HUES6 (cell line): ENCODE measurements around the gene VPS25.
"Not testable (repeated sequence)": the region's sequence is repeated elsewhere in the genome, so short reads cannot be mapped to it uniquely, and the experiment has no call there.

Source experiments
- H3K27ac ChIP-seq: 2 replicates; pipeline ENCODE4 v1.7.0; 2013; ENCODE audit warnings: low read depth, mild to moderate bottlenecking, low read length, inconsistent platforms
- H3K27me3 ChIP-seq: 2 replicates; pipeline ENCODE4 v1.6.1; 2013; ENCODE audit warnings: low read length; ENCODE audit not compliant: control insufficient read depth, insufficient read depth
- H3K36me3 ChIP-seq: 2 replicates; pipeline ENCODE4 v1.6.1; 2013; ENCODE audit warnings: low read length; ENCODE audit not compliant: control insufficient read depth, insufficient read depth
- H3K4me1 ChIP-seq: 2 replicates; pipeline ENCODE4 v1.6.1; 2013; ENCODE audit warnings: low read length; ENCODE audit not compliant: control insufficient read depth, insufficient read depth
- H3K4me3 ChIP-seq: 2 replicates; pipeline ENCODE4 v1.5.1; 2013; ENCODE audit warnings: low read depth, low read length
- H3K9ac ChIP-seq: one replicate; pipeline ENCODE4 v1.6.1; 2013; ENCODE audit warnings: mild to moderate bottlenecking, low read length
- H3K9me3 ChIP-seq: 2 replicates; pipeline ENCODE4 v1.6.1; 2013; ENCODE audit warnings: low read depth, low read length; ENCODE audit not compliant: control insufficient read depth, insufficient read depth

The VPS25 gene

DNA sequence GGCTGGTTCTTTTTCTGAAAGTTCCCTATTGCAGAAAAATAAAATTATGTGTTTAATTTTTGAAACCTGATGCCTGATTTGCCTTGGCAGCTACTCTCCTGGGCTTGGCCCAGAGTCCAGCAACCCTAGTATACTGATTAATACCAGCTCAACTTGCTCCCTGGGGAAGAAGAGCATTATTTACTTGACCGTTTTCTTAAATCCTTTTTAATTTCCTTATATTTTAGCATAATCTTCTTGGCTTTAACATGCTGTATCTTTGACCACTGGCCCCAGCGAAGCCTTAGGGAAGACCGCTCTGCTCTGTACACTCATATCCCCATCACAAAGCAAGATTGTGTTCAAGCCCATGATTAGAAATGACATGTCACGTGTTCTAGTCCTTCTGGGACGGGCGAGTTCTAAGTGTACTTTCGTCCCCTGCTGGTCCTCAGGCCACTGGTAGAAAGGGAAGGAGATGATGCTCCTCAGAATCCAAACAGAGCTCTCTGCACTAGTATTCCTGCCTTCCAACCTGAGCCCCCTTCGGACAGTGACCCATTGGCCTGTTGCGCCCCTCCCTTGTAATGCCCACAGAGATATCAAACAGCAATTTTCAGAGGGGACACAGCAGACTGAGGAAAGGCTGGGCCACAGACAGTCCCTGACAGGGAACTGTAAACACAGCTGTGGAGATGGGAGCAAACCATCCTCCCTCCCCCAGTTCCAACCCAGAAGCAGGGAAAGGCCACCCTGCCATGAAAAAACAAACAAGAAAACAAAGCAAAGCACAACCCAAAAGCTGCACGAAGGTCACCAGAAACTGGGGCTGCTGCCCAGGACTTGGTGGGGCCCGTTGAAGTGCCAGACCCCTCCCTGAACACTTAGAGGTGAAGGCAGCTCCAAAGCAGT is 24.1 kb upstream of the VPS25 start:
- no peaks in the 10 kb centered on the region for H3K36me3 ChIP-seq
- no peaks in the 10 kb centered on the region for H3K9me3 ChIP-seq
- H3K4me3 ChIP-seq: no peak overlapping the region
- peaks cover 20% of the 10 kb centered on the region for H3K4me1 ChIP-seq
- H3K27me3 ChIP-seq: peaks cover 15% of the 10 kb centered on the region
- H3K9ac ChIP-seq: no peak overlapping the region
- no peak overlapping the region for H3K27ac ChIP-seq

DNA sequence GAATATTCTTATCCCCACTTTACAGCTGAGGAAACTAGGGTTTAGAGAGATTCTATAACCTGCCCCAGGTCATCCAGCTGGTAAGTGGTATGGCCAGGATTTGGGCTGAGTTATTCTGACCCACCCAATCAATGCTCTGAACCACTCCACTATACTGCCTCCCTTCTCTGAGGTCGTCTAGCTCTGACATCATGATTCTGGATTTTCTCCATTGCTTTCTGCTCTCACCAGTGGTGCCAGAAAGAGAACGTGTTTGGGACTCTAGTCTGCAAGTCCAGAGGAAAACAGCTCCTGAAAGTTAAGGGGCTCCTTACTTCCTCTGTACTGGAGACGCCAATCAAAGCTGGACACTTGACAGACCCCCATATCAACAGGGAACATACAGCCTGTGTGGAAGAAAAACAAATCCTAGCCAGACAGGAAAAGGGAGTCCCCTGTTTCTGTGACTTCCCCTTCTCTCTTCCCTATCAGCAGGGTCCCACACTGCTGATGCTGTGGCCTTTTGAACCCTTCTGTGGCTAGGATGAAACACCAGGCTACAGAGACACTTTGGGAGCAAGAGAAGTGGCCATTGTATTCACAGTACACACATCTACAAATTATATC is 22.4 kb upstream of the VPS25 start:
- Histone ChIP-seq H3K36me3 (no peaks in the 10 kb centered on the region), H3K27ac (no peak overlapping the region), H3K4me3 (no peak overlapping the region), H3K27me3 (peaks cover 6% of the 10 kb centered on the region), H3K9ac (peak overlapping the region; percentile 8), H3K9me3 (no peaks in the 10 kb centered on the region), H3K4me1 (peaks cover 16% of the 10 kb centered on the region)

DNA sequence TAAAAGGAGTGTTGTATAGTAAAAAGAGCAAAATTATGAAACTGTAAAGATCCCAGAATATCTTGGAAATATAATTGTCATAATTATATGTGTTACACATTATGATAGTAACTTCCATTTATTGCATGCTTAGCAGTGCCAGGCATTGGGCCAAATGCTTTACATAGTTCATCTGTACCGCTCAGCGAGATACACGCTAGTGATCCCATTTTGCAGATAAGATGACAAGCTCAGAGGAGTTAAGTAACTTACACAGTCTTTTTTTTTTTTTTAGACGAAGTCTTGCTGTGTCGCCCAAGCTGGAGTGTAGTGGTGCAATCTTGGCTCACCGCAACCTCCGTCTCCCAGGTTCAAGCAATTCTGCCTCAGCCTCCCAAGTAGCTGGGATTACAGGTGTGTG is 21.6 kb upstream of the VPS25 start:
- H3K36me3 ChIP-seq: no peaks in the 10 kb centered on the region
- H3K9me3 ChIP-seq: no peaks in the 10 kb centered on the region
- no peak overlapping the region for H3K9ac ChIP-seq
- peaks cover 16% of the 10 kb centered on the region for H3K4me1 ChIP-seq
- no peak overlapping the region for H3K27ac ChIP-seq
- no peak overlapping the region for H3K4me3 ChIP-seq
- H3K27me3 ChIP-seq: no peaks in the 10 kb centered on the region; the same call in 1 of the 2 replicates

DNA sequence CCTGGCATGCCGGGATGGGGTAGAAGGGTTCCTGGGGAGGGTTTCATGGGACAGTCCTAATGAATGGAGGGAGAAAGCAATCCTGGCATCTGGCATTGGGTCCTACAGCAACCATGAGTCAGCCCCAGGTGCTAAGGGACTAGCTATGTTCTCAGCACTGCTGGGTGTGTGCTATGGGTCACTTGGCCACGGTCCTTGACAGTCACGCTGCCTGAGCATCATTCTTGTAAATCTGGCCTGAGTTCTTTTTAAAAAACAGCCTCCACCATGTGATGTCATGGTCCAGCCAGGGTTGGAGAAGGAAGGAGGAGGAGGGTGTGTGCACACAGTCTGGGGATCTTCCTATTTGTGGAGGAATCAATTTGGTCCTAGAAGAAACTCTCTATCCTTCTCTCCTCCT is 18.5 kb upstream of the VPS25 start:
- Histone ChIP-seq H3K36me3 (no peaks in the 10 kb centered on the region), H3K27ac (no peak overlapping the region), H3K27me3 (peaks cover 16% of the 10 kb centered on the region)

DNA sequence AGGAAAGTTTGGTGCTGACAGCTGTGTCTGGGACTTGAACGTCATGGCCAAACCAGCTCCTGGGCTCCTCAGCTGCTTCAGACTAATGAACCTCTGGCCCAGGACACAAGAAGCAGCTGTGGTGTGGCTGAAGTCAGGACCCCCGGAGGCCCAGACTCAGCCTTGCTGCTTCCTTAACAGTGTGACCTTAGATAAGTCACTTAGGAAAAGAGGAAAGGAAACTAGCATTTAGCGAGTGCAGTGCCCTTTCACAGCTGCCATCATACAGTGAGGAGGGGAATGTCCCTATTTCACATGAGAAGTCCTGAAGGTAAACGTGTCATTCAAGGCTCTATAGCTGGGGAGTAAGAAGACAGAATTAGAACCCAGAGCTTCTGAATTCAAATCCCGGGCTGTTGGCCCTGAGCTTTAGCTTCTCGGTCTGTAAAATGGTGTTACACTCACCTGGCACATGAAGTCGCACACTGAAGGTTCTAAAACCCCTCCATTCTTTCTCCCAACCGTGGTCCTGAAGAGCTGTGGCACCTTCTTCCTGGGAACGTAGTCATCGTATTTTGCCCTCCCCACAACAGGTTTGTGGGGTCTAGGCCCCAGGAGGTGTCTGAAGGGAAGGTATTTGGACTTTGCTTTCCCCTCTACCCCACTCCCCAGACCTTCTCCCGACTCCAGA is 13.1 kb upstream of the VPS25 start:
- peaks cover 45% of the 10 kb centered on the region for H3K27me3 ChIP-seq
- no peaks in the 10 kb centered on the region for H3K9me3 ChIP-seq
- H3K27ac ChIP-seq: no peak overlapping the region
- peak overlapping the region; percentile 68 for H3K4me3 ChIP-seq
- no peaks in the 10 kb centered on the region for H3K36me3 ChIP-seq
- H3K9ac ChIP-seq: peak overlapping the region; percentile 18
- H3K4me1 ChIP-seq: peaks cover 22% of the 10 kb centered on the region

More for the DNA sequence above, 18.5 kb upstream of the VPS25 start:
- H3K4me3 ChIP-seq: no peak overlapping the region
- H3K9ac ChIP-seq: no peak overlapping the region
- no peaks in the 10 kb centered on the region for H3K9me3 ChIP-seq
- H3K4me1 ChIP-seq: no peaks in the 10 kb centered on the region; the same call in 1 of the 2 replicates

DNA sequence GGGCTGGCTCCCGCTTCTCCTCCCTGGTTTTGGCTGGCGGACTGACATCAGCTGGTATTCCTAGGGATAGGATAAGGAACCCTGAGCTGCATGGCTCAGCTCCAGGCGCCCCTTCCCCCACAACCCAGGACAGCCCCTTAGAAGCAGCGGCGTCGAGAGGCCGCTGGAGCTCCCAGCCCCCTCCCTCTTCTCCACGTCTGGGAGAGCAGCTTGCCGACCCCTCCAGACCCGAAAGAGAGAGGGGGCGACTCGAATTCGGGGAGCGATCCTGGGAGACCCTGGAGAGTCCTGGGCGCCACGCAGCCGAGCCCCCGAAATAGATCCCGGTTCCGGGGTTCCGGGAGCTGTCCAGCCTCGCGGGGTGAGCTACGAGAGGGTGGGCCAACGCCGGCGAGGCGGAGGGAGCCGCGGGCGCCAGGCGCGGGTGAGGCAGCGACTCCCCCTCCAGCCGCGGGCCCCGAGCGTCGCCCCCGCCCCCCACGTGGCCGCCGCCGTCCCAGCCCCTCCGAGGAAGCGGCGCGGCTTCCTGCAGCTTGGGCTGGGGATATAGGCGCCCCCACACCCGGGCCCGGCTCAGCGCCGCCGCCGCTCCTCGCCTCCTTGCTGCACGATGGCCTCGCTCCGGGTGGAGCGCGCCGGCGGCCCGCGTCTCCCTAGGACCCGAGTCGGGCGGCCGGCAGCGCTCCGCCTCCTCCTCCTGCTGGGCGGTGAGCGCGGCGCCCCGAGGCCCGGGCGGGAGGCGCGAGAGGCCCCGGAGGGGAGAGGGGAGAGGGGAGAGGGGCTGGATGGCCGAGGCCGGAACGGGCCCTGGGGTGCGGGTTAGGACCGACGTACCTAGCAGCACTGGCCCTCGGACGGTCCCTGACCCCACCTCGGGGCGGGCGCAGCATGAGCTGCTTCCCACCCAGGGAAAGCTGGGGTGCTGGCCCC is 12.3 kb upstream of the VPS25 start, which contains the start of gene RAMP2:
TSS of gene RAMP2 (plus strand) at position 576 of the 930 bp plus-strand sequence. CDS start at position 611, 35 bp downstream.
- Histone ChIP-seq H3K9me3 (no peaks in the 10 kb centered on the region), H3K27ac (no peak within 1 kb of the TSS), H3K27me3 (peaks cover 45% of the 10 kb centered on the region), H3K4me1 (peaks cover 22% of the 10 kb centered on the region), H3K9ac (peak within 1 kb of the TSS; percentile 29), H3K4me3 (peak within 1 kb of the TSS; percentile 68), H3K36me3 (no peaks in the 10 kb centered on the region)

DNA sequence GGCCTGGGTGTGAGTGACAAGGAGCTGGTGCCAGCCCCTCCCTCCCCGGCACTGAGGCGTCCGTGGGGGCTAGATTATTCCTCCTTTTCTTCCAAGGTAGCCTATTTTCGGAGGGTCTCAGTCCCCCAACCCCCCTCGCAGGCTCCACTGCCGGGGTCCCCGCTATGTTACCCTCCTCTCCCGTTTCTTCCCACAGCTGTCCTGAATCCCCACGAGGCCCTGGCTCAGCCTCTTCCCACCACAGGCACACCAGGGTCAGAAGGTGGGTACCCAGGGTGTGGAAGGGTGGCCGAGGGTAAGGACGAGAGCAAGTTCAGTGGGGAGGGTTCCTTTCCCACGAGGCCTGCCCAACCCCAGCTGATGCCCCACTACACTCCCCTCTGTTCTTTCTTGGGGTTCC is 11.6 kb upstream of the VPS25 start:
- H3K4me3 ChIP-seq: peak overlapping the region; percentile 68

DNA sequence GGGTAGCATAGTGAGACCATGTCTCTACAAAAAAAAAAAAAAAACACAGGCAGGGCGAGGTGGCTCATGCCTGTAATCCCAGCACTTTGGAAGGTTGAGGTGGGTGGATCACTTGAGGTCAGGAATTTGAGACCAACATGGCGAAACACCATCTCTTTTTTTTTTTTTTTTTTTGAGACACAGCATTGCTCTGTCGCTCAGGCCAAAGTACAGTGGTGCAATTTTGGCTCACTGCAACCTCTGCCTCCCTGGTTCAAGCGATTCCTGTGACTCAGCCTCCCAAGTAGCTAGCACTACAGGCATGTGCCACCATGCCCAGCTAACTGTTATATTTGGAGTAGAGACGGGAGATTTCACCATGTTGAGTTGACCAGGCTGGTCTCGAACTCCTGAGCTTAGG is 7.1 kb upstream of the VPS25 start:
- Histone ChIP-seq H3K27ac (no peak overlapping the region), H3K36me3 (no peaks in the 10 kb centered on the region), H3K9ac (no peak overlapping the region), H3K9me3 (no peaks in the 10 kb centered on the region), H3K4me1 (peaks cover 15% of the 10 kb centered on the region), H3K4me3 (no peak overlapping the region), H3K27me3 (peaks cover 15% of the 10 kb centered on the region)

More for the DNA sequence above, 11.6 kb upstream of the VPS25 start:
- Histone ChIP-seq H3K27me3 (peaks cover 45% of the 10 kb centered on the region), H3K9ac (peak overlapping the region; percentile 29), H3K27ac (no peak overlapping the region), H3K4me1 (peaks cover 22% of the 10 kb centered on the region), H3K36me3 (no peaks in the 10 kb centered on the region), H3K9me3 (no peaks in the 10 kb centered on the region)

DNA sequence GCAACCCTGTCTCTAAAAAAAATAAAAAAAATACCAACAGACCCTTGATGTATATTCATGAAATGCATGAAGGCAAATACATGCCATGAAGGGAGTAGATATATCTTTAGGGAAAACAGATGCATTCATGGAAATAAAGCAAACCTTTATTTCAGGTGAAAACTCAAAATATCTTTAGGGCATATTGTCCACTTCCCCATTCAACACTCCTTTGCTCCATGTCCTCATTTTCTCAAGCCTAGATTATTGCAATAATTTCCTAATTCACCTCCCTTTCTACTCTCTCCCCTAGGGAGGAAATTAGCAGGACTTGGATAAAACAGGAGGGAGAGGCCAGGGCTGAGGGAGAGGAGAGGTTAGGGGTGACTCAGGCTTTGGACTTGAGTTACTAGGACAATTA is 5.7 kb upstream of the VPS25 start:
- no peak overlapping the region for H3K27ac ChIP-seq
- H3K9ac ChIP-seq: no peak overlapping the region
- no peaks in the 10 kb centered on the region for H3K36me3 ChIP-seq
- peaks cover 2% of the 10 kb centered on the region for H3K27me3 ChIP-seq
- H3K9me3 ChIP-seq: no peaks in the 10 kb centered on the region
- no peak overlapping the region for H3K4me3 ChIP-seq
- peaks cover 9% of the 10 kb centered on the region for H3K4me1 ChIP-seq

DNA sequence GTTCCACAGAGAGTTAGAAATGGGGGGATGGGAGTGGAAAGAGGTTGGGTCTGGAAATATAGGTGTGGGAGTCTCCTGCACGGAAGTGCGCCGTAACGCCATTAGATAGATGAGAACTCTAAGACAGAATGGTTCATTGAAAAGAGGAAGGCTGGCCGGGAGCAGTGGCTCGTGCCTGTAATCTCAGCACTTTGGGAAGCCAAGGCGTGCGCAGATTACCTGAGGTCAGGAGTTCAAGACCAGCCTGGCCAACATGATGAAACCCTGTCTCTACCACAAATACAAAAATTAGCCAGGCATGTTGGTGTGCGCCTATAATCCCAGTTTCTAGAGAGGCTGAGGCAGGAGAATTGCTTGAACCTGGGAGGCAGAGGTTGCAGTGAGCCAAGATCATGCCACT is 5.2 kb upstream of the VPS25 start:
- H3K36me3 ChIP-seq, H3K9me3 ChIP-seq, H3K4me1 ChIP-seq, H3K27me3 ChIP-seq, H3K9ac ChIP-seq, H3K27ac ChIP-seq, H3K4me3 ChIP-seq: not testable (repeated sequence)
